ENCODE data around the gene PROKR1.

The PROKR1 gene

GRCh38 chr2:68606759-68607158 lies 36.6 kb upstream of the PROKR1 start:
- H3K4me3 ChIP-seq (ENCODE audit: low read length), result no peak overlapping the region
- DNase-seq (ENCODE audit: low read depth), result no peak
- TF ChIP-seq, protein P1, sequence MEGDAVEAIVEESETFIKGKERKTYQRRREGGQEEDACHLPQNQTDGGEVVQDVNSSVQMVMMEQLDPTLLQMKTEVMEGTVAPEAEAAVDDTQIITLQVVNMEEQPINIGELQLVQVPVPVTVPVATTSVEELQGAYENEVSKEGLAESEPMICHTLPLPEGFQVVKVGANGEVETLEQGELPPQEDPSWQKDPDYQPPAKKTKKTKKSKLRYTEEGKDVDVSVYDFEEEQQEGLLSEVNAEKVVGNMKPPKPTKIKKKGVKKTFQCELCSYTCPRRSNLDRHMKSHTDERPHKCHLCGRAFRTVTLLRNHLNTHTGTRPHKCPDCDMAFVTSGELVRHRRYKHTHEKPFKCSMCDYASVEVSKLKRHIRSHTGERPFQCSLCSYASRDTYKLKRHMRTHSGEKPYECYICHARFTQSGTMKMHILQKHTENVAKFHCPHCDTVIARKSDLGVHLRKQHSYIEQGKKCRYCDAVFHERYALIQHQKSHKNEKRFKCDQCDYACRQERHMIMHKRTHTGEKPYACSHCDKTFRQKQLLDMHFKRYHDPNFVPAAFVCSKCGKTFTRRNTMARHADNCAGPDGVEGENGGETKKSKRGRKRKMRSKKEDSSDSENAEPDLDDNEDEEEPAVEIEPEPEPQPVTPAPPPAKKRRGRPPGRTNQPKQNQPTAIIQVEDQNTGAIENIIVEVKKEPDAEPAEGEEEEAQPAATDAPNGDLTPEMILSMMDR (IDR thresholded peaks at IDR 0.05; ENCODE audit: insufficient read depth, low read depth, low read length, missing control alignments), result no peak

DNA sequence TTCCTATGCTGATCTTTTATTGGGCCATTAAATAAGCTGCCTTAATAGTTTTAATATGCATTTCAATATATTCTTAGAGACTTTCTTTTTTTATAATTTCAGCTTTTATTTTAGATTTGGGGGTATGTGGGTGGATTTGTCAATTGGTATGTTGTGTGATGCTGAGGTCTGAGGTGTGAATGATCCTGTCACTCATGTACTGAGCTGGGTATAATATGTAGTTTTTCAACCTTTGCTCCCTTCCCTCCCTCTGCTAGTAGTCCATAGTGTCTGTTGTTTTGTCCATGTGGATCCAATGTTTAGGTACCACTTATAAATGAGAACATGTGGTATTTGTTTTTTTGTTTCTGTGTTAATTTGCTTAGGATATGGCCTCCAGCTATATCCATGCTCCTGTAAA lies 35.5 kb upstream of the PROKR1 start:
- TF ChIP-seq, protein P1 (IDR thresholded peaks at IDR 0.05; ENCODE audit: insufficient read depth, low read depth, low read length, missing control alignments), result no peak
- H3K4me3 ChIP-seq (ENCODE audit: low read length), result no peak overlapping the region
- DNase-seq (ENCODE audit: low read depth), result no peak

GRCh38 chr2:68612765-68613519 lies 30.4 kb upstream of the PROKR1 start:
- TF ChIP-seq, protein P1 (IDR thresholded peaks at IDR 0.05; ENCODE audit: insufficient read depth, low read depth, low read length, missing control alignments), result no peak
- no peak for DNase-seq (ENCODE audit: low read depth)
- H3K4me3 ChIP-seq (ENCODE audit: low read length), result no peak overlapping the region

DNA sequence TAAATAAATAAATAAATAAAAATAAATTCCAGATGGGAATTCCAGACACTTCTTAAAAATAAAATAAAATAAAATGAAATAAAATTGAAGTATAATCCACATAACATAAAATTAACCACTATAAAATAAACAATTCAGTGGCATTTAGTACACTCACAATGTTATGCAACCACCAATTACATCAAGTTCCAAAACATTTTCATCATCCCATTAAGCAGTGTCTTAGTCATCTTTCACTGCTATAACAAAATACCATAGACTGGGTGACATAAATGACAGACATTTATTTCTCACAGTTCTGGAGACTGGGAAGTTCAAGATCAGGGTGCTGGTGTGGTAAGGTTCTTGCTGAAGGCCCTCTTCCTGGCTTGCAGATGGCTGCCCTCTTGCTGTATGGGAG lies 22.6 kb upstream of the PROKR1 start:
- TF ChIP-seq, protein P1 (IDR thresholded peaks at IDR 0.05; ENCODE audit: insufficient read depth, low read depth, low read length, missing control alignments), result no peak
- DNase-seq (ENCODE audit: low read depth), result peak; percentile 29
- no peak overlapping the region for H3K4me3 ChIP-seq (ENCODE audit: low read length)

DNA sequence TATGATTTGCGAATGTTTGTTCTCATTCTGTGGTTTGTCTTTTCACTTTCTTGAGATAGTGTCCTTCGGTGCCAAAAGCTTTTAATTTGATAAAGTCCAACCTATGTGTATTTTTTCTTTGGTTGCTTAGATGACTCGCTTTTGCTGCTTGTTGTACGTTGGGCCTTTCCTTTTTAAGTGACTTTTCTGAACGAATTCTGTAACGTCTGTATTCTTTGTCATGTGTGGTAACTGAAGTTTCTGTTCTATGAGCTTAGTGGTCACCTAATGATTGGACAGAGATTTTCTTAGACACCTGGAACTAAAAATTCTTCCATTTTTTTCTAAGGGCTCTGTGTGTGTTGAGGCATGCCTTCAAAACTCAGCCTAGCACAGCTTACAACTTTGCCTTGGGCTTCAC lies 19.6 kb upstream of the PROKR1 start:
- no peak overlapping the region for H3K4me3 ChIP-seq (ENCODE audit: low read length)
- no peak for DNase-seq (ENCODE audit: low read depth)
- TF ChIP-seq, protein P1 (IDR thresholded peaks at IDR 0.05; ENCODE audit: insufficient read depth, low read depth, low read length, missing control alignments), result no peak

DNA sequence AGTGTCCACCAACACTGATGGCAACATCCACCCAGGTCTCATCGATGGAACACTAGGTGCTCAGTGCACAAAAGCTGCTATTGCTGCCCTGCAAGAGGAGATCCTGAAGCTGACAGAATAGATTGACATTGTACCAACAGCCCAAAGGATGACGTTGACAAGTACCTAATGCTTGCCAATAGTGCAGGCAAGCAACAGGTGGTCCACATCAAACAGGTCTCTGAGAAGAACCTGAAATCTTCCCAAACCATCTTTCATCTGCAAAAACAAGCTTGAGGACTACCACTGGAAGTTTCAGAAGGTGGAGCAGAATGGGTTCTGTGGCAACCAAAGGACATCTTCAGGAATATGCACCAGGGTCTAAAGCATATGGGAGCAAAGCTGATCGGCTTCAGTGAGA lies 15.8 kb upstream of the PROKR1 start:
- H3K4me3 ChIP-seq (ENCODE audit: low read length), result no peak overlapping the region
- TF ChIP-seq, protein P1 (IDR thresholded peaks at IDR 0.05; ENCODE audit: insufficient read depth, low read depth, low read length, missing control alignments), result no peak
- DNase-seq (ENCODE audit: low read depth), result no peak

DNA sequence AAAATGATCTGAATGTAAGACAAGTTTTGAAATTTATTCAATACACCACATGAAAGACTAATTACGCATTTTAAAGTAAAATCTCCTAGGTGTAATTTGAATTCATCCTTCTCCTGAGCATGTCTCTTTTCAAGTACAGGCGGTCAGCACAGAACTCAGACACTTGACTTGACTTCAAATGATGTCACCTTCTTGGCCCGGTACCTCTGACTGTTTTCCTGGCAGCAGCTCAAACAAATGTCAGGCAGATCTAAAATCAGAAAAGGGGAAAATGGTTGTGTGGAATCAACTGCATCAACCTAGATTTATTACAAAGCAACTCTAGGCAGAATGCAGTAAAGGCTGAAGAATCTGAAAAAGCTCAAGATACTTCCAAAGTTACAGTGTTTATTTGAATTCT lies 11.4 kb upstream of the PROKR1 start:
- TF ChIP-seq, protein P1 (IDR thresholded peaks at IDR 0.05; ENCODE audit: insufficient read depth, low read depth, low read length, missing control alignments), result no peak
- H3K4me3 ChIP-seq (ENCODE audit: low read length), result no peak overlapping the region
- peak; percentile 36 for DNase-seq (ENCODE audit: low read depth)
